Measurements from ENCODE around the gene UBE2Z. TPM values are rescaled to one million over a fixed set of nuclear protein-coding genes. Genes with fewer than 3 reads are reported as not detected.
"Not testable (repeated sequence)": the region's sequence is repeated elsewhere in the genome, so short reads cannot be mapped to it uniquely, and the experiment has no call there.

UBE2Z gene
- total RNA-seq, 1 donor from 2014 or later = 37.9 TPM

DNA sequence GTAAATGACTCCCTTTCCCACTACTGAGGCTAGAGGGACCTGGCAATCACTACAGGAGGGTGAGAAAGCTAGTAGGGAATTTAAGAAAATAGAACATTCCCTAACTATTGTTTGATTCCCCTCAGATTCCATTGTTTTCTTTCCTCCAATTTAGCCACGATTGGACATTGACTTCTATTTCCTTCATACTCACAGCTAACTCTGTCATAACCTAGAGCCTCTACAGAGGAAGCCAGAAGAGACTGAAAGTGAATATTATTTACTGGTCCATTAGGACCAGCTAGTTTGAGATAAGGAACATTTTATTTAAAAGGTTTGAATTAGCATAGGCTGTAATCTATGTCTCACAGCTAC lies 21.6 kb downstream of the UBE2Z start:
- Histone ChIP-seq H3K36me3 (ENCODE audit: control insufficient read depth, insufficient read depth, low read length) (peaks cover 9% of the 10 kb centered on the region), H3K4me3 (ENCODE audit: low read depth, low read length) (no peak overlapping the region), H3K27me3 (ENCODE audit: control insufficient read depth, insufficient read depth, low read length) (no peaks in the 10 kb centered on the region)
- no peak for DNase-seq (ENCODE audit: low read depth)
- TF ChIP-seq, protein P1, sequence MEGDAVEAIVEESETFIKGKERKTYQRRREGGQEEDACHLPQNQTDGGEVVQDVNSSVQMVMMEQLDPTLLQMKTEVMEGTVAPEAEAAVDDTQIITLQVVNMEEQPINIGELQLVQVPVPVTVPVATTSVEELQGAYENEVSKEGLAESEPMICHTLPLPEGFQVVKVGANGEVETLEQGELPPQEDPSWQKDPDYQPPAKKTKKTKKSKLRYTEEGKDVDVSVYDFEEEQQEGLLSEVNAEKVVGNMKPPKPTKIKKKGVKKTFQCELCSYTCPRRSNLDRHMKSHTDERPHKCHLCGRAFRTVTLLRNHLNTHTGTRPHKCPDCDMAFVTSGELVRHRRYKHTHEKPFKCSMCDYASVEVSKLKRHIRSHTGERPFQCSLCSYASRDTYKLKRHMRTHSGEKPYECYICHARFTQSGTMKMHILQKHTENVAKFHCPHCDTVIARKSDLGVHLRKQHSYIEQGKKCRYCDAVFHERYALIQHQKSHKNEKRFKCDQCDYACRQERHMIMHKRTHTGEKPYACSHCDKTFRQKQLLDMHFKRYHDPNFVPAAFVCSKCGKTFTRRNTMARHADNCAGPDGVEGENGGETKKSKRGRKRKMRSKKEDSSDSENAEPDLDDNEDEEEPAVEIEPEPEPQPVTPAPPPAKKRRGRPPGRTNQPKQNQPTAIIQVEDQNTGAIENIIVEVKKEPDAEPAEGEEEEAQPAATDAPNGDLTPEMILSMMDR (IDR thresholded peaks at IDR 0.05; ENCODE audit: insufficient read depth, low read length, severe bottlenecking) = no peak
- no peak for FAIRE-seq

DNA sequence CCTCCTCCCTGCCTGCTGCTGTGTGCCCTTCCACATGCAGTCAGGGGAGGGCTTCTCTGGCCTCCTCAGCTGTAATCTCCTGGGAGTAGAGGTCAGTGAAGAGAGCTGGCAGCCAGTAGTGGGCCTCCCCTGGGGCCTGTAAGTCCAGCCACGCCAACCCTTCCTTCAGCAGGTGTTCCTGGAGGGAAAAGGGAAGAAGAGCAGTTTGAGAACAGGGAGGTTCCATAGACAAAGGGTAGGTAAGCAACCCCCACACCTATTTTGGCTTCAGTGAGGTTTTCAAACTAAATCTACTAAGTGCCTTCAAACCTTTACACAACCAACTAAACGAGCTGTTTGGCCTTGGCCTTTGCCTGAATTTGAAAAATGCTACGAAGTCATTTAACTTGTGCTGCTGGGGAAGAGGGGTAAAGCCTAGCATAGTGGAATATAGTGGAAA lies 22.2 kb downstream of the UBE2Z start:
- Histone ChIP-seq H3K36me3 (ENCODE audit: control insufficient read depth, insufficient read depth, low read length) (peaks cover 9% of the 10 kb centered on the region), H3K4me3 (ENCODE audit: low read depth, low read length) (no peak overlapping the region), H3K27me3 (ENCODE audit: control insufficient read depth, insufficient read depth, low read length) (no peaks in the 10 kb centered on the region)
- FAIRE-seq (peak; percentile 62), DNase-seq (ENCODE audit: low read depth) (no peak)
- TF ChIP-seq, protein P1 (IDR thresholded peaks at IDR 0.05; ENCODE audit: insufficient read depth, low read length, severe bottlenecking) = no peak

DNA sequence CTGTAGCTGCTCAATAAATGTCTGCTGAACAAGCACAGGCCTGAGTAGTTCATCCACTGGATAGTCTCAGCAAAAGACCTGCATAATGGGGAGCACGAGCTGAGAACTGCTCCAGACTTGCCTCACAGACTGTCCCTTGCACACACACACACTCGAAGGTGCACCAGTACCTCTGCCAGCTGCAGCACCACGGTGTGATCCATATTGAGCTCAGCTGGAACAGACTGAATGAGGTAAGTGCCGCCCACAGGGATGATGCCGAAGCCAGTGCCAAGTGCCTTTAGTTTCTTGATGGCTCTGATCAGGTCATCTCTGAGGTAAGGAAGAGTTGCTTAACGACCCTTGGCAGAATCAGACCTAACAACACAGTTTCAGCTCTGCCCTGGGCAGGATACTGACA lies 24.8 kb downstream of the UBE2Z start:
- H3K4me3 ChIP-seq (ENCODE audit: low read depth, low read length) = no peak overlapping the region
- FAIRE-seq (no peak), DNase-seq (ENCODE audit: low read depth) (no peak)
- TF ChIP-seq, protein P1 (IDR thresholded peaks at IDR 0.05; ENCODE audit: insufficient read depth, low read length, severe bottlenecking) = no peak
- H3K27me3 ChIP-seq (ENCODE audit: control insufficient read depth, insufficient read depth, low read length) = no peaks in the 10 kb centered on the region
- H3K36me3 ChIP-seq (ENCODE audit: control insufficient read depth, insufficient read depth, low read length) = peaks cover 6% of the 10 kb centered on the region

DNA sequence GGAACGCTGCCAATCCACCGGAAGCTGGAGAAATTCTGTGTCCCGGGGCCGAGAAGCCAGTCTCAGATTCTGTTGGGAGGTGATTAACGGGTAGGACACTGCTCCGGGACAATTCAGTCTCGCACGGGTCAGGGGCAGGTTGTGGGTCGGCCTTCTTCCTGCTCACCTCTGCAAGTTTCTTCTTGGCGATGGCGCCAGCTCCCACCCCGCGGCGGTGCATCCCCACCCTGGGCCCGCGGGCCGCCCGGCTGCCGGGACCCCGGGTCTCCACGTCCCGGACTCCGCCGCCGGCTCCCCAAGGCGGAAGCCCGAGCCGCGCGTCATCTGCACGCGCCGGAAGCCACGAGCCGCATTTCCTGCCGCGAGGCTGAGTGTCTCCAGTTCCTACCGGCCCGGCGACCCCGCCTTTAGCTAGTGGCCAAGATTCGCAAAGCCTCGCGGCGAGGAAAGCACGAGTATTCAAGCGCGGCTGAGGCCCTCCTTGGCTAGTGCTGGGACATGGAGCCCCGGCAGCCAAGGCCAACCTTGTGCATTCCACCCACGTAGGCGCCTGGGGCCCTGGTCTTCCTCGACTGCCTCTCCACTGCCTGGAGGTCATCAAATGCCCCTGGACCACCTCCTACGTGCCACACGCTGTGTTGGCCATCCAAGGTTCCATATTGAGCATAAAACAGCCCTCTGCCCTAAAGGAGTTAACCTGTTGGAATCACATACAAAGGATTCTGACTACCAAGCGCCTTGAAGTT lies 36.5 kb downstream of the UBE2Z start, which contains the start of gene SNF8:
TSS of gene SNF8 (minus strand) at position 328 of the 746 bp plus-strand sequence. CDS start at position 220, 108 bp downstream.
- Histone ChIP-seq H3K4me3 (ENCODE audit: low read depth, low read length) (peak within 1 kb of the TSS; percentile 94), H3K27me3 (ENCODE audit: control insufficient read depth, insufficient read depth, low read length) (no peaks in the 10 kb centered on the region), H3K36me3 (ENCODE audit: control insufficient read depth, insufficient read depth, low read length) (peaks cover 6% of the 10 kb centered on the region)
- DNase-seq (ENCODE audit: low read depth) (peak; percentile 69), FAIRE-seq (no peak)
- TF ChIP-seq, protein P1 (IDR thresholded peaks at IDR 0.05; ENCODE audit: insufficient read depth, low read length, severe bottlenecking) = no peak

DNA sequence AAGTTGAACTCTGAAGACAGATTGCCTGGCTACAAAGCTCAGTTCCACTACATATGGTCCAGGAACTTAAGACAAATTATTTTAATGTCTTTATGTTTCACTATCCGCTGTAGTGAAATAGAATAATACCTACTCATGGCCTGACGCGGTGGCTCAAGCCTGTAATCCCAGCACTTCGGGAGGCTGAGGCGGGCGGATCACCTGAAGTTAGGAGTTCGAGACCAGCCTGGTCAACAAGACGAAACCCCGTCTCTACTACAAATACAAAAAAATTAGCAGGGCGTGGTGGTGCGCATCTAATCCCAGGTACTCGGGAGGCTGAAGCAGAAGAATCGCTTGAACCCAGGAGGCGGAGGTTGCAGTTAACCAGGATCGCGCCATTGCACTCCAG lies 37.0 kb downstream of the UBE2Z start:
- not testable (repeated sequence) for DNase-seq (ENCODE audit: low read depth); FAIRE-seq; H3K36me3 ChIP-seq (ENCODE audit: control insufficient read depth, insufficient read depth, low read length); H3K27me3 ChIP-seq (ENCODE audit: control insufficient read depth, insufficient read depth, low read length)
- peak overlapping the region; percentile 94 for H3K4me3 ChIP-seq (ENCODE audit: low read depth, low read length)

DNA sequence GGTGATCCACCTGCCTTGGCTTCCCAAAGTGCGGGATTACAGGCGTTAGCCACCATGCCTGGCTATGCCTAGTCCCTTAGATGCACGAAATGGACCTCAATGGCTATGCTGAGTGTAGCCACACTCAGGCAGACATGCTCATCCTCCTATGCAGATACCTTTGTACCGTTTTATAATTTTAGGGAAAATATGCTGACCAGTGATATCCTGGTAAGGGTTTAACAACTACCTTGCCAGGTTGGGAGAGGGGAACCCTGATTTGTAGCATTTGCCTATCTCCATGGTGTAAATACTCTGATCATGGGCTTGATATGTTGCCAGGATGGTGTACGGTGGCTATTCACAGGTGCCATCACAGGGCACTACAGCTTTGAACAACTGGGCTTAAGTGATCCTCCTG lies 43.4 kb downstream of the UBE2Z start:
- no peak overlapping the region for H3K4me3 ChIP-seq (ENCODE audit: low read depth, low read length)
- H3K27me3 ChIP-seq (ENCODE audit: control insufficient read depth, insufficient read depth, low read length) = no peaks in the 10 kb centered on the region
- TF ChIP-seq, protein P1 (IDR thresholded peaks at IDR 0.05; ENCODE audit: insufficient read depth, low read length, severe bottlenecking) = no peak
- H3K36me3 ChIP-seq (ENCODE audit: control insufficient read depth, insufficient read depth, low read length) = no peaks in the 10 kb centered on the region
- DNase-seq (ENCODE audit: low read depth) (no peak), FAIRE-seq (no peak)

Data from bronchial epithelial cell (primary cell).